Activated CD8-positive, alpha-beta memory T cell treated with anti-CD3 and anti-CD28 coated beads, Interleukin-2, amount 50 U/mL, for 1 hour (primary cell): ENCODE measurements around the gene IFIT2.
"Not testable (repeated sequence)": the region's sequence is repeated elsewhere in the genome, so short reads cannot be mapped to it uniquely, and the experiment has no call there.

Source experiments
- DNase-seq: peaks from one replicate; pipeline ENCODE4 v3.0.0-alpha.2; 2020; ENCODE audit errors: extremely low read depth

Gene IFIT2

DNA sequence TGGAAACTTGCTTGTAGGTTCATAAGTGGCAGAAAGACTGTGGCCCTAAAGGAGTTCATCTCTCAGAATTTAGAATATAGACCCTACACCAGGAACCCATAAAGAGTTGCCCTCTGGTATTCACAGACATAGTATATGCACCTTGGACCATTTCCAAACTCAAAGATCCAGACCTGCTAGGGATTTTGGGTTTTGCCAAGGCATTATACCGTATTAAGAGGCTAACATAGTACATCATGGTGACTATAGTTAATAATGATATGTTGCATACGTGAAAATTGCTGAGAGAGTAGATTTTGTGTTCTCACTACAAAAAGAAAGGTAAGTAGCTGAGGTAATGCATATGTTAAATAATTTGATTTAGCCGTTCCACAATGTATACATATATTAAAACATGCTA, 39.8 kb downstream of the IFIT2 start:
- DNase-seq = no peak

DNA sequence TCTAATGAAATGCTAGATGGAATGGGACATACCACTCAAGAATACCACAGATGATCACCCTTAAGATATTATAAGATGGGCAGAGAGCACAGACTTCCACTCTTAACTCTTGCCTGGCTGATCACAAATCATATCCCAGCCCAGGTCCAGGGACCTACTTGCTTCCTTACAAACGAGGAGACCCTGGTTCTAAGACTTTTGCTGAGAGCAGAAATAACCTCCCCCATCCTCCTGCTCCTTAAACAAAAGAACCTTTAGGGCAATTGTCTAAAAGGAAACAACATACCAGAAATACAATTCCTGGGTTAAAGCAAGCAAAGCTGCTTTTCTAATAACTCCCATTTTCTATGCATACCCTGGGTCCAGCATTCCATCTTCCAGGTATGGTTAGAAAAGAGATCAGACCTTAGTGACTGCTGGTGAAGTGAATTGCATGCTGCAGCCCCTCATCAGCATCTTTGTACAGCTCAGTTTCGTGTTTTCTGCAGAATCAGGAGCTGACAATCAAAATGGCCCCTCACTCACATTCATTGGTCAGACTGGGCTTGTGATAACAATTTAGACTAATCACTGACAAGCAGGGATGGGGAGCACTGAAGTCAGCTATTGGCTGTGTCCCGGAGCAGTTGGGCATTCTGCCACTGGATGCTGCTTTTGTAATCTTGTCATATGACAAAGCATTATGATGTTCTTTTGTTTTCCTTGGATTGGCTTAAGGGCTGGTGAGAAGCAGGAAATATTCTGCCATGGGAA, 40.5 kb downstream of the IFIT2 start:
- no peak for DNase-seq

DNA sequence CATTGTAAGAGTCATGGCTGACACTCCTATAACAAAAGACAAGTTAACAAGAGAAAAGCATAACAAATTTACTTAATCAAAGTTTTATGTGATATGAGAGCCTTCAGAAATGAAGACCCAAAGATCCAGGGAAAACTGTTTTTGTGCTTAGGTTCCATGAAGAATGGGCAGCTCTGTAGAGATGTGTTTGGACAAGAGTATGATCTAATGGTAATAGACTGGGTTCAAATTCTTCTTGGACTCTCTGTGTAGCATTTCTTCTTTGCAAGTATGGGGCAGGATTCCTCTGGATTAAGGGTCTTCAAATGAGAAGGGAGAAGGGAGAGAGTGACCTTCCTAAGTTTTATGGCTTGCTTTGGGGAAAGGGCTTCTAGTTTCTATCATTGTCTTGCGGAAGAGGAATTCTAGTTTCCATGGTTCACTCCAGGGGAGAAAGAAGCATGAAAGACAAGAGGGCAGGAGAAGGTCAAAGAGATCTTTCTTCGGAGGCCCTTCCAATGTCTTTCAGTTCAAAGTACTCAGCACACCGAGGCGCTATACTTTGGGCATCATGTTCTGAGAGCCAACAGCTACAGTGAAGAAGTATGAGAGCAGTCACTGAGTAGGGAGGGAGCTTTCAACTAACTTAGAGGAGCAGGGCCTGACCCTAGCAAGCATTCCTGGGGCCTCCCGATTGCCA, 41.4 kb downstream of the IFIT2 start:
- no peak for DNase-seq

DNA sequence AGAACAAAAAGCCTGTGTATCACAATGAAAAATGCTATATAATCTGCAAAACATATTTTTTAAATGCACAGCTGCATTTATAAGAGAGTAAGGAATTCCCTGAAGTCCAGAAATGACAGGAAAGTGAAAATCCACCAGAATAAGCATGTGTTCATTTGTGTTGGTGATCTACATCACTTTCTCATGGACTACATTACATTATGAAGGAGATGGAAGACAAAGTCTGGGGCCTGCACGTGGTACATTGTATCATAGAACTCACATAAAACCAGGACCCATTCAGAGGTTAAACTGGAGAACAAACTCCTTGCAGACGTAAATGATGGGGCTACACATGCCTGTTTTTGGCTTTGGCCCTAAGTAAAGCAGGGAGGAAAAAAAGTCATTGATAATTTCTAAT, 42.3 kb downstream of the IFIT2 start:
- DNase-seq = no peak

DNA sequence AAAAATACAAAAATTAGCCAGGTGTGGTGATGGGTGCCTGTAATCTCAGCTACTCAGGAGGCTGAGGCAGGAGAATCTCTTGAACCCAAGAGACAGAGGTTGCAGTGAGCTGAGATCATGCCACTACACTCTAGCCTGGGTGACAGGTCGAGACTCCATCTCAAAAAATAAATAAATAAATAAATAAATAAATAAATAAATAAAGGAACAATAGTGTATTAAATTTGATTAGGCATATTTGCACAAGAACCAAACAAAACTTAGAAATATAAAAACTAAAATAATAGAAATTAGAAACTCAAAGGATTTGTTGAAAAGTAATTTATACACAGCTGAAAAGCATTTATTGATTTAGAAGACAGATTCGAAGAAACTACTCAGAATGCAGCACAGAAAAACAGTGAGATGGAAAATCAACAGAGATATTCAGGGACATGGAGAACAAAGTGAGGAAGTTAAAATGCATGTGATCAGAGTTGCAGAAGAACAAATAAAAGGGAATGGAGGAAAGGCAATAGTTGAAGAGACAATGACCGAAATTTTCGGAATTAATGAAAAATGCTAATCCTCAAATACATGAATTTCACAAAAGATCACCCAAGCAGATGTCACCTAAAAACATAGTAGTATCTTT, 43.6 kb downstream of the IFIT2 start:
- no peak for DNase-seq

DNA sequence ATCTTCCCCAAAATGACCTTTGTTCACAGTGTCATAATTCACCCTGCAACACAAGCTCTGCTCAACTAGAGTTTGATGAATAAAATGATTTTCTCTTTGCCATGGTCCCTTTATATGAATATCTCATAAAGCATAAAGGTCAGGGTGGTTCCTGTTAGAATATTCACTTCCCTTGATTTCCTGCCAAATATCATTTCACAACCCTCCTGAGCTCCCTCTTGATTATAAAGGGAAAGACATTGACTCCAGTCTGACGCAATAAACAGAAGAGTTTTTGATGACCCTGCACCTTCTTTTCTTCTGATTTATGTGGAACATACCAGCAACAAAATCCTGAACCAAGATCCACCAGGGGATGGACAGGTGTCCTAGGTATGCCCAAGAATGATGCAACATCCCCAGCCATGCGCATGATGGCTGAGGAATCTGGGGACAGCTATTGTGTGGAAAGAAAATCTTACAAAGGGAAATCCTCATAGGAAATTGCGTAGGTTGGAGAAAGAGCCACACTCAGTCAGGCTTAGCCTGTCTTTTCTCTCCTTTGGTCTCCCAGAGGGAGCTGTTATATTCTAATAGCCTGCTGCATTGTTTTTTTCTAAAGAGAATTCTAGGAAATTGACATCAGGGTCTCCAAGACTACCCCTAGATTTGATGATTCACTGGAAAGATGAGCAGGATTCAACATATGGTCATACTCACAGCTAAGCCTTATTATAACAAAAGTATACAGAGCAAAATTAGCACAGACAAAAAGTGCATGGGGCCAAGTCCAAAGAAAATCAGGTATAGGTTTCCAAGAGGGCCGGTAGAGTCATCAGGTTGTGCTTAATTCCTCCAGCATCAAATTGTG, 44.8 kb downstream of the IFIT2 start:
- DNase-seq = no peak

DNA sequence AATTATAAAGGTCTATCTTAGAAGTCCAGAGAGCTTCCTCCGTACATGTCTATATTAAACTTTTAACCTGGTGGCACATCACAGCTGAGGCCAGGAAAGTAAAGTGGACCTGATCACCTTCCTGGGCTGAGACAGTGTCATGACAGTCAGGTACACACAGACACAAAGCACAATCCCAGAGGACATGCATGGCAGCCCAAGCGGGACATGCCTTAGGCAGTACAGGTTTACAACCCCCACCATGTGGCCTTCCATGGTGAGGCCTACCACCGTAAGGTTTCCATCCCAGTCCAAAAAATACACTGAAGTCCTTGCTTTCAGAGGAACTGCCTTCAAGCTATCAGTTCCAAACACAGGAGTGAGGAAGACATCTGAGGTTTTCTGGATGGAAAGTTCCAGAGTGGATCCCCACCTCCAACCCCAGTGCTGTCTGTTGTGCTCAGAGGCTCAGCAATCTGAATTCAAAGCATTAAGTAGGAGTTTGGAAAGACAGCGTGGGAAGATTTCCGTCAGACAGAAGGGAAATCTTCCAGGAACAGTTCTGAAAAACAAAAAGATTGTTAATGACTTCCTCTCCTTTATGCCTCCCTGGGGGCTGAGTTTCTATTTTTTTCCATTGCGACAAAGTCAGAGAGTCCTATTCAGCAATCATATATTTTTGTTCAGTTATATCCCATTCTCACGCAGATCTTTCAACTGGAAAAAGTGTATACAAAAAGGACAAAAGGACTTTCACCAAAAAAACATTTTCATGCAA, 46.0 kb downstream of the IFIT2 start:
- DNase-seq = no peak

DNA sequence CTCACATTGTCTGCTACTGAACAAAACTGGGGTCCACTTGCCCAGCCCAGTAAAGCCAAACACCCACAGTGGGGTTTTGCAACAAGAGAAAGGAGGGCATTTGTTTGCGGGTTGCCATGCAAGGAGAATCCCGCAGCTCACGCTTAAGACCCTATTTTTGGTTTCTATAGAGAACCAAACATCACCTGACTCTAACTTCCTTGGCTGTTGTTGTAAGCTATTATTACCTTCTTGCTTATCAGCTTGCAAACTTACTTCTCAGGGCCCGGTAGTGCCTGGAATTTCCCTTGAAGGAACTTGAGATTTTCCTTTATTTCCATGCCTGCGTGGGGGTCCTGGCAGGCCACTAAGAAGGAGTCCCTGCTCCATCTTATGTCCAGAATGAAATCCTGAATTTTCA, 46.6 kb downstream of the IFIT2 start:
- no peak for DNase-seq

DNA sequence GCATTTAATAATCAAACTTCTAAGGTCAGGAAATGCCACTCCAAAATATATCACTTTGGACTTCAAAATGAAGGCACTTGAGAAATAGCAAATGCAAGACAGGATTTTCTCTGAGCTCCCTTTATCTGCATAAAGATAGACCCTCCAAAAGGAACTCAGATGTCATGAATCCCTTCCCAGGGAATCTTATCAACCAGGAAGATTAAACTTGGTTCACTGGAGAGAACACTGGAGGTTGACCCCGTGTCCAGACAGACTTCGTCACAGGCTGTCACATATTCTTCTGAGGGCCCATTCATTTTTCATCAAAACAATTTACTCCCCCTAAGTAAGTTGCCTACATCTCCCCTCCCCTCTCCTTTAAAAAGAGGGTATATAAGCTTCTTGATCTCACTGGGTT, 47.1 kb downstream of the IFIT2 start:
- DNase-seq = no peak

DNA sequence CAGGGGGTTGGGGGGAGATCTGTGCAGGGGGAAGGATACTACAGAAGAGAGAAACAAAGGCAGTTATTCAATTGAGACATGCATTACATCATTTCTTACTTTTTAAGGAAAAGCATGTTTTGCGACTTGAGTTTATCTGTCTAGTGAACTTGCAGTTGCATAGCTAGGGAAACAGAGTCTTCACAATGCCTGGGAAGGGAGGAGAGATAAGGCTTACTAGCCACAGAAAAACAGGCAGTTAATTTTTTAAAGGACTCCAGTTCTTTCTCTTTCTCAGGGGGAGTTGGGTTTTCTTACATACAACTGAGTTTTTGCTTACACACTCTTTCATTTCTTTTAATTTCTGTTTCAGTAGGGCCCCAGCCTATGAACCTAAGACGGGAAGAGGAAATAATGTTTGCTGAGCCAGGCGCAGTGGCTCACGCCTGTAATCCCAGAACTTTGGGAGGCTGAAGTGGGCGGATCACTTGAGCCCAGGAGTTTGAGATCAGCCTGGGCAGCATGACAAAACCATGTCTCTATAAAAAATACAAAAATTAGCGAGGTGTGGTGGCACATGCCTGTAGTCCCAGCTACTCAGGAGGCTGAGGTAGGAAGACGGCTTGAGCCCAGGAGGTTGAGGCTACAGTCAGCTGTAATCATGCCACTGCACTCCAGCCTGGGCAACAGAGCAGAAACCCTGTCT, 48.9 kb downstream of the IFIT2 start:
- DNase-seq = not testable (repeated sequence)

DNA sequence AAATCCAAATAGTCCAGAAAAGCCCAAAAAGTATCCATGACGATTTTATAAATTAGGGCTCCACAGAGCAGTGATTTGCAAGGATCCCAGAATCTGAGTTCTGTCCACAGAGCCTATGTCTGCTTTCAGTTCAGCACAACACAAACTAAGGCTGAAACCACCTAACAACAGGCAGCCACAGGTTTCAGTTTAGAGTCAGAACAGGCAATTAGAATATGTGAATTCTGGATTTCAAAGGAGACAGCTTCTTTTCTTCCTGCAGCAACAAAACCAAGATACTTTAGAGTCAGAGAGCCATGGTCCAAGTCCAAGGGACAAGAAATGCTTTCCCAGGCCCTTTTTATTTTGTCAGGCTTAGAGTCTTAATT, 49.5 kb downstream of the IFIT2 start:
- DNase-seq = no peak

DNA sequence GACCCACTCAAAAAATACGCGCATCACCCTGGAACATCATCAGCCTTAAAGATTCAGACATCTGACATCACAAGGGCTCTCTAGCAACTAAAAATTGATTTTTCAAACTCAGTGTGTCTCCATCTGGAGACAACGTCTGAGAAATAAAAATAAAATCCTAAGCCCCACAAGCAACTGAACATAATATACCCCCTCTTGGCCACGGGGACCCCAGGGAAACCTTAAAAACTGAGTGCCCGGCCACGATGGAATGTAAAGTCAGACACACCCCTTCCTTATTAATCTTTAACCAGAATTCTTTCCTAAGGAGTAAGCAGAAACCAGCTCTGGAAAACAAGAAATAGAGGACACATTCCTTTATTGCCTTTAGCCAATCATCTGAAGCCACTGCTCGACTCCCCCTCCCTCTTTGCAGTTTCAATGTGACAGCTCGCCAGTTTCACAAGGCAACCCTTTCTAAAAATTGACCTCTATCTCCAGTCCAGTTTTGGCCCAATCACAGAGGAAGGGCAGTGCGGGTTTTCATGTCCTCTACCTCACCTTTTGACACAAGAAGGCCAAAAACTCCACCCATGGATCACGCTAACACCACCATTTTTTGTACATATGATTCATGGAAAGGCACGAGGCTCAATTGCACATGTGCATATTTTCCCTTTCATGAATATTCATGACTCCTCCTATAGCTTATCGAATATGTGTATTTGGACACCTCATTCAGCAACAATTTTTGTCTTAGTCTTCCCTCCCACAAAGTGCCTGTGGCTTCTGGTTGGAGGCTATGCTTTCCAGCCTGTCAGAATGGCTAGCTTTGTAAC, 50.1 kb downstream of the IFIT2 start:
- no peak for DNase-seq

DNA sequence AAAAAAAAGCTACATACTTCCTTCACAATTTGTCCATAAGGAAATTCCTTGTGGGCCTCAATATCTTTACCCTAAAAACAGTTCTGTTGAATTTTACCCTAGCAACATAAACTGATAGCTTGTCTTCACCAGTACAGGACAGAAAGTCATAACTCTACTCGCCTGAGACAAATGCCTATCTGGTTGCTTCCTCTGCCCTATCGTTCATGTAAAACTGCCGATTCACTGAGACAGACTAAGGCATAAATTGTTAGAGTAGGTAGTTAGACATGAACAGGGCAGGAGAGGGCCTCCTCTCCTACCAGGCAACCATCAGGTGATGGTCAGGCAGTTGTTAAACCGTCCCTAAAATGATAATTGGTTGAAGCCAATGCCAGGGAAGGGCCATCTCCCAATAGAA, 51.0 kb downstream of the IFIT2 start:
- no peak for DNase-seq

DNA sequence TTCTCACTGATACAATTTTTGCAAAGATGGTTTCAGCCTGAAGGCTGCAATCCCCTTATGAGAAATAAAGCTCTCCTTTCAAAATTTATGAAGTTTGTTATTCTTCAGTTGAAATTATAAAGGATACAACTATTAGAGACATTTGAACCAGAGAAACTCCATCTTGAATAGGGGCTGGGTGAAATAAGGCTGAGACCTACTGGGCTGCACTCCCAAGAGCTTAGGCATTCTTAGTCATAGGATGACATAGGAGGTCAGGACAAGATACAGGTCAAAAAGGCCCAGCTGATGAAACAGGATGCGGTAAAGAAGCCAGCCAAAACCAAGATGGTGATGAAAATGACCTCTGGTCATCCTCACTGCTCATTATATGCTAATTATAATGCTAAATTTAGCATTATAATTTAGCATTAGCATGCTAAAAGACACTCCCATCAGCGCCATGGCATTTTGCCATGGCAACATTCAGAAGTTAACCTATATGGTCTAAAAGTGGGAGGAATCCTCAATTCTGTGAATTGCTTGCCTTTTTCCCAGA, 53.6 kb downstream of the IFIT2 start:
- no peak for DNase-seq

DNA sequence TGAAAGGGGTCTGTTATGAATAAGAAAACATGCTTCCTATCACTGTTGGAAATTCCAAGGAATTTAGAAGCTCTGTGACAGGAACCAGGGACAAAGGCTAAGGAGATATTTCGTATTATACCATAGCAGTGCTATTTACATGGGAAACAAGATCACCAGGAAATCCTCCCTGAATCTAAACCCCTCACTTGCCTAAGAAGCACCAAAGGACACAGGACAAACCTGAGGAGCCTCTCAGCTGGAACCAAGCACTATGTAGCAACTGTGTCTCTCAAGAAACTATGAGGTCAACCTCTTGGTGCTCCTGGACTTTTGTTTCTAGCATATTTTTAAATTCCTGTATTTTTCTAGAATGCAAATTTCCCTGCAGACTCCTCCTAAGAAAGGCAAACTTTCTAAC, 55.2 kb downstream of the IFIT2 start:
- no peak for DNase-seq

DNA sequence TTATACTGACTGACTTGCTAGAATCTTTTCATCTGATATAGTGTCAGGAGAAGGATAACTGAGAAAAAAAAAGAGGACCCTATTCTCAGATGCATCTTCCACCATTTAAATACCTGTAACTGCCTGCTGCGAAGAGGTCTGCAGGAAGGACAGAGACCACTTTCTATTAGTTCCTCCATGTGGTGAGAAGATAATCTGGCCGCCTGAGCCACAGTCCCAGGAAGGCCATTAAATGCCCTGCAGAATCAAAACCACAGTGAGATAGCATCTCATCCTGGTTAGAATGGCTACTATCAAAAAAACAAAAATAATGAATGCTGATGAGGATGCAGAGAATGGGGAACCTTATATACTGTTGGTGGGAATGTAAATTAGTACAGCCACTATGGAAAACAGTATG, 56.1 kb downstream of the IFIT2 start:
- no peak for DNase-seq
